Measurements from ENCODE around the gene ADARB2. TPM values are rescaled to one million over a fixed set of nuclear protein-coding genes. Genes with fewer than 3 reads are reported as not detected.

The ADARB2 gene
- total RNA-seq, 4 donors from 2014 or later = 1.3 to 5.4 (median 1.8) TPM

DNA sequence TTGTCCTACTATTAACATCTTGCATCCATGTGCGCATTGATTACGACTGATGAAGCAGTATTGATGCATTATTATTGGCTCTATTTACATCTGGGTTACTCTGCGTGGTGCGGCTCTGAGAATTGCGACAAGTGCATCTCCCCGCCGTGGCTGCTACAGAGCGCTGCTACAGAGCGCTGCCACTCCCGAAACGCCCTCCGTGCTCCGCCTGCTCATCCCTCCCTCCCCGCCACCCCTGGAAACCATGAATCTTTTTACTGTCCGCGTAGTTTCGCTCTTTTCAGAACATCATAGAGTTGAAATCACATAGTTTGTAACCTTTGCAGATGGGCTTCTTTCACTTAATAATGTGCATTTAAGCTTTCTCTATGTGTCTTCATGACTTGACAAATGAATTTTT, 74.1 kb downstream of the ADARB2 start:
- no peaks in the 10 kb centered on the region for H3K36me3 ChIP-seq
- no peaks in the 10 kb centered on the region for H3K9me3 ChIP-seq
- H3K27ac ChIP-seq = no peak overlapping the region
- no peak overlapping the region for H3K4me3 ChIP-seq
- H3K4me1 ChIP-seq = no peaks in the 10 kb centered on the region
- WGBS, 2 donors (ENCODE audit: low coverage in 1 of 2) = 90% methylated on average over 8 to 17 of the region's 17 CpGs
- no peak for ATAC-seq
- TF ChIP-seq, protein P1, sequence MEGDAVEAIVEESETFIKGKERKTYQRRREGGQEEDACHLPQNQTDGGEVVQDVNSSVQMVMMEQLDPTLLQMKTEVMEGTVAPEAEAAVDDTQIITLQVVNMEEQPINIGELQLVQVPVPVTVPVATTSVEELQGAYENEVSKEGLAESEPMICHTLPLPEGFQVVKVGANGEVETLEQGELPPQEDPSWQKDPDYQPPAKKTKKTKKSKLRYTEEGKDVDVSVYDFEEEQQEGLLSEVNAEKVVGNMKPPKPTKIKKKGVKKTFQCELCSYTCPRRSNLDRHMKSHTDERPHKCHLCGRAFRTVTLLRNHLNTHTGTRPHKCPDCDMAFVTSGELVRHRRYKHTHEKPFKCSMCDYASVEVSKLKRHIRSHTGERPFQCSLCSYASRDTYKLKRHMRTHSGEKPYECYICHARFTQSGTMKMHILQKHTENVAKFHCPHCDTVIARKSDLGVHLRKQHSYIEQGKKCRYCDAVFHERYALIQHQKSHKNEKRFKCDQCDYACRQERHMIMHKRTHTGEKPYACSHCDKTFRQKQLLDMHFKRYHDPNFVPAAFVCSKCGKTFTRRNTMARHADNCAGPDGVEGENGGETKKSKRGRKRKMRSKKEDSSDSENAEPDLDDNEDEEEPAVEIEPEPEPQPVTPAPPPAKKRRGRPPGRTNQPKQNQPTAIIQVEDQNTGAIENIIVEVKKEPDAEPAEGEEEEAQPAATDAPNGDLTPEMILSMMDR (IDR thresholded peaks at IDR 0.05) = no peak
- TF ChIP-seq EP300 (IDR thresholded peaks at IDR 0.05) (no peak), POLR2A (IDR thresholded peaks at IDR 0.05) (no peak), POLR2AphosphoS5 (IDR thresholded peaks at IDR 0.05) (no peak)
- H3K27me3 ChIP-seq = peaks cover 43% of the 10 kb centered on the region

DNA sequence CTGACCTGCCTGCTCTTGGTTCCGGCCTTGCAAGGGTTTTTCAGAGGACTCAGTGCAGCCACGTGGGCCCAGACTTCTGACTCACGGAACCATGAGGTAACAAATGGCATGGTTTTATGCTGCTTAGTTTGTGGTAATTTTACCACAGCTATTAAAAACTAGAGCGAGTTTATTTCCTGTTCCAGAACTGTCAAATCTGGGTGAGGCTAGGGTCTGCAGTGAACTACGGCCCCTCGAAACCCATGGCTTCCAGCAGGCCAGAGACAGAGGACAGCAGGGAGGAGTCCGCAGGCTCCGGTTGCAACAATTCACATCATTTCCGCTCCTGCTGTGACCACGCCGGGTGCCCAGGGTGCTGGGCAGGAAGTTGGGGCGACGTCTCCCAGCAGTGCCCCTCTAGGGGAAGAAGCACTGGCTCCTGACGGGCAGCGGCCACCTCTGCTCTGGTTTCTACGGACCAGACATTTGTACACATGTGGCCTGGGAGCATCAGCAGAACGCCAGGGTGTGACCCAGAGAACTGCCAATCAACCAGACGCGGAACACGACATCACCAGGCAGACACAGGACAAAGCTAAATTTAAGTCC, 74.8 kb downstream of the ADARB2 start:
- H3K4me1 ChIP-seq = no peaks in the 10 kb centered on the region
- no peak for ATAC-seq
- no peaks in the 10 kb centered on the region for H3K9me3 ChIP-seq
- 80% methylated on average over 2 of the region's 20 CpGs; no CpG with 5 or more reads in 1 of the 2 donors for WGBS, 2 donors (ENCODE audit: low coverage in 1 of 2)
- peaks cover 39% of the 10 kb centered on the region for H3K27me3 ChIP-seq
- TF ChIP-seq POLR2A (IDR thresholded peaks at IDR 0.05) (no peak), EP300 (IDR thresholded peaks at IDR 0.05) (no peak), POLR2AphosphoS5 (IDR thresholded peaks at IDR 0.05) (no peak)
- TF ChIP-seq, protein P1 (IDR thresholded peaks at IDR 0.05) = no peak
- H3K36me3 ChIP-seq = no peaks in the 10 kb centered on the region
- H3K27ac ChIP-seq = no peak overlapping the region
- H3K4me3 ChIP-seq = no peak overlapping the region

GRCh38 chr10:1661859-1662437, 75.4 kb downstream of the ADARB2 start:
- H3K27me3 ChIP-seq = peaks cover 39% of the 10 kb centered on the region
- H3K4me1 ChIP-seq = no peaks in the 10 kb centered on the region
- no peaks in the 10 kb centered on the region for H3K9me3 ChIP-seq
- H3K4me3 ChIP-seq = no peak overlapping the region
- H3K27ac ChIP-seq = no peak overlapping the region
- H3K36me3 ChIP-seq = no peaks in the 10 kb centered on the region
- TF ChIP-seq EP300 (IDR thresholded peaks at IDR 0.05) (no peak), POLR2A (IDR thresholded peaks at IDR 0.05) (no peak), POLR2AphosphoS5 (IDR thresholded peaks at IDR 0.05) (no peak)
- TF ChIP-seq, protein P1 (IDR thresholded peaks at IDR 0.05) = no peak
- ATAC-seq = no peak
- WGBS, 2 donors (ENCODE audit: low coverage in 1 of 2) = 91% methylated on average over 4 of the region's 14 CpGs; no CpG with 5 or more reads in 1 of the 2 donors

GRCh38 chr10:1661416-1661815, 75.9 kb downstream of the ADARB2 start:
- Histone ChIP-seq H3K4me3 (no peak overlapping the region), H3K27ac (no peak overlapping the region), H3K4me1 (no peaks in the 10 kb centered on the region), H3K36me3 (no peaks in the 10 kb centered on the region), H3K9me3 (no peaks in the 10 kb centered on the region), H3K27me3 (peaks cover 39% of the 10 kb centered on the region)
- TF ChIP-seq, protein P1 (IDR thresholded peaks at IDR 0.05) = no peak
- TF ChIP-seq POLR2A (IDR thresholded peaks at IDR 0.05) = no peak
- no peak for TF ChIP-seq POLR2AphosphoS5 (IDR thresholded peaks at IDR 0.05)
- no peak for TF ChIP-seq EP300 (IDR thresholded peaks at IDR 0.05)
- WGBS, 2 donors (ENCODE audit: low coverage in 1 of 2) = 80% methylated on average over 2 of the region's 3 CpGs; no CpG with 5 or more reads in 1 of the 2 donors
- no peak for ATAC-seq

GRCh38 chr10:1660815-1661214, 76.5 kb downstream of the ADARB2 start:
- Histone ChIP-seq H3K27ac (no peak overlapping the region), H3K36me3 (no peaks in the 10 kb centered on the region), H3K4me3 (no peak overlapping the region), H3K27me3 (peaks cover 39% of the 10 kb centered on the region), H3K4me1 (no peaks in the 10 kb centered on the region), H3K9me3 (no peaks in the 10 kb centered on the region)
- TF ChIP-seq, protein P1 (IDR thresholded peaks at IDR 0.05) = no peak
- no peak for TF ChIP-seq EP300 (IDR thresholded peaks at IDR 0.05)
- no peak for TF ChIP-seq POLR2A (IDR thresholded peaks at IDR 0.05)
- TF ChIP-seq POLR2AphosphoS5 (IDR thresholded peaks at IDR 0.05) = no peak
- ATAC-seq = no peak
- WGBS, 2 donors (ENCODE audit: low coverage in 1 of 2) = 33 to 70% methylated on average over 4 to 5 of the region's 5 CpGs
